GM18499 (cell line): ENCODE results near the gene MYOG.

Source experiments
- ATAC-seq: cut with Tn5 transposase; IDR thresholded peaks from one replicate; pipeline ENCODE4 v1.9.1; 2021; ENCODE audit warnings: moderate number of reproducible peaks; ENCODE audit not compliant: insufficient read depth, unreplicated experiment

The MYOG gene

GRCh38 chr1:203091761-203092330, 6.0 kb upstream of the MYOG start:
- no peak for ATAC-seq

GRCh38 chr1:203091199-203091477, 5.3 kb upstream of the MYOG start:
- ATAC-seq, result no peak

- ATAC-seq, result no peak
Observed at GRCh38 chr1:203090421-203091198, 4.8 kb upstream of the MYOG start.

GRCh38 chr1:203089651-203090045, 3.8 kb upstream of the MYOG start:
- ATAC-seq, result no peak

- no peak for ATAC-seq
Observed at GRCh38 chr1:203089001-203089650, 3.3 kb upstream of the MYOG start.

GRCh38 chr1:203088441-203088840, 2.6 kb upstream of the MYOG start:
- no peak for ATAC-seq

- ATAC-seq, result no peak
Observed at GRCh38 chr1:203086992-203087763, 1.4 kb upstream of the MYOG start.

- ATAC-seq, result no peak
Observed at GRCh38 chr1:203084588-203085527, 954 bp downstream of the MYOG start.

GRCh38 chr1:203083463-203083921, 2.3 kb downstream of the MYOG start:
- ATAC-seq, result no peak

GRCh38 chr1:203082571-203083462, 3.0 kb downstream of the MYOG start:
- no peak for ATAC-seq

- no peak for ATAC-seq
Observed at GRCh38 chr1:203082231-203082505, 3.6 kb downstream of the MYOG start.

- no peak for ATAC-seq
Observed at GRCh38 chr1:203081465-203082230, 4.2 kb downstream of the MYOG start.

- ATAC-seq, result no peak
Observed at GRCh38 chr1:203080456-203080855, 5.4 kb downstream of the MYOG start.

- no peak for ATAC-seq
Observed at GRCh38 chr1:203078478-203078877, 7.3 kb downstream of the MYOG start.

GRCh38 chr1:203077956-203078355, 7.9 kb downstream of the MYOG start:
- no peak for ATAC-seq

- no peak for ATAC-seq
Observed at GRCh38 chr1:203077367-203077766, 8.4 kb downstream of the MYOG start.

GRCh38 chr1:203076031-203076511, 9.7 kb downstream of the MYOG start:
- ATAC-seq, result no peak
